HG02571 (cell line): ENCODE data around the gene NEDD9.

Experiments
- ATAC-seq: cut with Tn5 transposase; IDR thresholded peaks from one replicate; pipeline ENCODE4 v1.9.1; 2021; ENCODE audit warnings: mild to moderate bottlenecking, moderate library complexity; ENCODE audit not compliant: unreplicated experiment

Gene NEDD9

GRCh38 chr6:11218538-11219399 is 13.7 kb downstream of the NEDD9 start:
- no peak for ATAC-seq

GRCh38 chr6:11218102-11218442 is 14.4 kb downstream of the NEDD9 start:
- no peak for ATAC-seq

GRCh38 chr6:11217360-11218101 is 14.9 kb downstream of the NEDD9 start:
- ATAC-seq = no peak

GRCh38 chr6:11215773-11216172 is 16.7 kb downstream of the NEDD9 start:
- ATAC-seq = no peak

- ATAC-seq = no peak
These were observed 17.6 kb downstream of the NEDD9 start for GRCh38 chr6:11214901-11215300.

- no peak for ATAC-seq
These were observed 18.2 kb downstream of the NEDD9 start for GRCh38 chr6:11214084-11214833.

GRCh38 chr6:11213422-11214021 is 18.9 kb downstream of the NEDD9 start:
- no peak for ATAC-seq

- ATAC-seq = no peak
These were observed 19.8 kb downstream of the NEDD9 start for GRCh38 chr6:11212664-11213063.

- no peak for ATAC-seq
These were observed 21.2 kb downstream of the NEDD9 start for GRCh38 chr6:11211254-11211653.

- ATAC-seq = no peak
These were observed 21.9 kb downstream of the NEDD9 start for GRCh38 chr6:11210386-11211138.

GRCh38 chr6:11209906-11210305 is 22.6 kb downstream of the NEDD9 start:
- no peak for ATAC-seq

- ATAC-seq = no peak
These were observed 23.1 kb downstream of the NEDD9 start for GRCh38 chr6:11209369-11209768.

GRCh38 chr6:11208854-11209253 is 23.6 kb downstream of the NEDD9 start:
- no peak for ATAC-seq

- no peak for ATAC-seq
These were observed 24.2 kb downstream of the NEDD9 start for GRCh38 chr6:11208267-11208666.

GRCh38 chr6:11207199-11207968 is 25.1 kb downstream of the NEDD9 start:
- ATAC-seq = no peak

- no peak for ATAC-seq
These were observed 25.9 kb downstream of the NEDD9 start for GRCh38 chr6:11206576-11206975.

GRCh38 chr6:11204794-11205366 is 27.6 kb downstream of the NEDD9 start:
- ATAC-seq = no peak

GRCh38 chr6:11204005-11204399 is 28.5 kb downstream of the NEDD9 start:
- no peak for ATAC-seq

- ATAC-seq = no peak
These were observed 29.0 kb downstream of the NEDD9 start for GRCh38 chr6:11203306-11204004.
